HepG2 (cell line): ENCODE data around the gene ECE2. TPM values are rescaled to one million over a fixed set of nuclear protein-coding genes. Genes with fewer than 3 reads are reported as not detected.

Source experiments
- ATAC-seq: fragments of 200-7000 bp; cut with Tn5 transposase; 3 replicates; pipeline ENCODE4 v1.9.1; 2020; ENCODE audit warnings: mild to moderate bottlenecking, moderate library complexity
- BruUV-seq: library from RNA; stranded (reverse); fragments of 400-500 nt; replicated peaks from 2 replicates; lab custom pipeline; 2021; lab: Mats Ljungman, UMichigan
- CTCF ChIA-PET: fragments of 300-600 bp; formaldehyde crosslinking; extraction: SDS; loops from one replicate; lab custom pipeline; 2021; ENCODE audit warnings: low total read pairs, inconsistent platforms, low intra/inter-chr PET ratio; lab: Yijun Ruan, JAX
- POLR2A ChIA-PET: fragments of 350-600 bp; sonication (Branson Sonifier 250); formaldehyde crosslinking; loops from one replicate; lab custom pipeline; 2020; ENCODE audit warnings: antibody characterized with exemption, inconsistent platforms; lab: Yijun Ruan, JAX
- DNase-seq: peaks from one replicate; pipeline ENCODE4 v3.0.0-alpha.2; 2015; ENCODE audit warnings: low spot score
- FAIRE-seq: peaks from 3 replicates; lab custom pipeline; 2011; peaks lifted over from hg19 to GRCh38; lab: Jason Lieb, UNC
- H2AFZ ChIP-seq: one replicate; pipeline ENCODE4 v1.6.1; 2011; ENCODE audit warnings: low read length, inconsistent platforms
- H3K27ac ChIP-seq: fragments of 300-600 bp; 3 replicates; pipeline ENCODE4 v1.8.0; 2011; ENCODE audit warnings: mixed run types, mild to moderate bottlenecking, mixed read lengths, low read length, inconsistent platforms; ENCODE audit not compliant: insufficient read depth; ENCODE audit errors: extremely low read length
- H3K27me3 ChIP-seq, 2 experiments: fragments of 200-600 bp in 1 of 2; 2 replicates in 1 of 2; 3 replicates in 1 of 2; pipeline versions ENCODE4 v1.6.0 to v1.8.0; 2011; ENCODE audit warnings: low read length in 2 of 2, mild to moderate bottlenecking in 2 of 2, moderate library complexity in 2 of 2, inconsistent platforms in 1 of 2; ENCODE audit not compliant: insufficient read depth in 2 of 2, control insufficient read depth in 1 of 2
- H3K36me3 ChIP-seq, 2 experiments: fragments of 200-600 bp in 1 of 2; replicated peaks in 1 of 2; 2 replicates in 1 of 2; 3 replicates in 1 of 2; pipeline versions ENCODE4 v1.5.1 to v1.8.0; 2011; ENCODE audit warnings: low read length in 2 of 2, inconsistent platforms in 1 of 2; ENCODE audit not compliant: insufficient read depth in 2 of 2, control insufficient read depth in 1 of 2
- H3K4me1 ChIP-seq: 2 replicates; pipeline ENCODE4 v1.5.1; 2012; ENCODE audit warnings: low read length, inconsistent platforms; ENCODE audit not compliant: insufficient read depth
- H3K4me2 ChIP-seq: 2 replicates; pipeline ENCODE4 v1.6.0; 2011; ENCODE audit warnings: low read depth, low read length, inconsistent platforms
- H3K4me3 ChIP-seq, 3 experiments: fragments of 200-600 bp in 1 of 3; sonication (generic), shearing (Covaris generic) in 1 of 3; replicated peaks in 1 of 3; 2 replicates each; pipeline ENCODE4 v1.5.1; 2011 to 2016; ENCODE audit warnings: low read length in 3 of 3, inconsistent platforms in 2 of 3, low read depth in 2 of 3, mild to moderate bottlenecking in 2 of 3, control low read depth in 1 of 3, mixed read lengths in 1 of 3; ENCODE audit not compliant: insufficient read depth in 1 of 3
- H3K79me2 ChIP-seq: one replicate; pipeline ENCODE4 v1.6.1; 2011; ENCODE audit warnings: low read length, inconsistent platforms; ENCODE audit not compliant: insufficient read depth
- H3K9ac ChIP-seq: 2 replicates; pipeline ENCODE4 v1.6.0; 2011; ENCODE audit warnings: mild to moderate bottlenecking, low read depth, low read length, inconsistent platforms; ENCODE audit not compliant: insufficient read depth
- H3K9me3 ChIP-seq: 2 replicates; pipeline ENCODE4 v1.5.1; 2012; ENCODE audit warnings: mild to moderate bottlenecking, low read length
- H4K20me1 ChIP-seq: 2 replicates; pipeline ENCODE4 v1.6.0; 2011; ENCODE audit warnings: inconsistent platforms, mild to moderate bottlenecking, low read length, moderate library complexity; ENCODE audit not compliant: insufficient read depth
- KAT8 ChIP-seq: IDR thresholded peaks from 2 replicates; pipeline ENCODE4 v1.6.1; 2016; ENCODE audit warnings: missing genetic modification reagents, missing compliant biosample characterization
- MBD4 ChIP-seq: IDR thresholded peaks from 2 replicates; pipeline ENCODE4 v1.6.1; 2012; ENCODE audit warnings: low read length, inconsistent platforms, borderline replicate concordance
- PHF8 ChIP-seq: sonication (generic); formaldehyde crosslinking; IDR thresholded peaks from 2 replicates; pipeline ENCODE4 v1.5.0; 2020; ENCODE audit warnings: missing genetic modification reagents
- ZMAT3 ChIP-seq: sonication (generic); formaldehyde crosslinking; conservative IDR thresholded peaks from 2 replicates; pipeline ENCODE4 v1.7.0; 2021; ENCODE audit warnings: missing genetic modification reagents
- ZNF564 ChIP-seq: sonication (generic); formaldehyde crosslinking; IDR thresholded peaks from 2 replicates; pipeline ENCODE4 v1.8.1; 2023; ENCODE audit warnings: mild to moderate bottlenecking, missing genetic modification reagents
- WGBS: methylation state at CpG from one replicate; pipeline ENCODE4 v1.1.6; 2017; ENCODE audit warnings: low lambda C conversion rate; 5-methylcytosine and 5-hydroxymethylcytosine counted together
- in situ Hi-C: cut with HindIII; loops from 2 replicates; pipeline ENCODE4 v1.10.0; 2017; ENCODE audit warnings: low pct_unique_long_range_greater_than_20kb; ENCODE audit not compliant: extremely low pct_ligation_motif_present
- intact Hi-C: fragments of 100-400 bp; cut with micrococcal nuclease; formaldehyde crosslinking; loops from one replicate; pipeline ENCODE4 v1.10.0; 2022; ENCODE audit not compliant: unreplicated experiment
- polyA plus RNA-seq, 8 experiments: library from polyadenylated mRNA; depleted of rRNA in 3 of 8; stranded (reverse) in 7 of 8; unstranded in 1 of 8; fragments of >200 nt; fragmentation: Illumina TruSeq in 4 of 8; extraction: Trizol in 4 of 8; gene quantifications; 2 replicates each; pipeline versions ENCODE4 v1.2.1 to v1.2.3, GENCODE V29; 2011 to 2016; ENCODE audit warnings: low read depth in 4 of 8, missing spikeins in 1 of 8, mixed read lengths in 1 of 8; ENCODE audit not compliant: insufficient read depth in 1 of 8
- total RNA-seq, 5 experiments: library from RNA; depleted of rRNA; stranded (reverse); fragments of >200 nt; fragmentation: Illumina TruSeq; extraction: Trizol; gene quantifications; 2 replicates each; pipeline ENCODE4 v1.2.3, GENCODE V29; 2016; ENCODE audit warnings: low read depth in 1 of 5
- TF ChIP-seq, protein P1 (sequence below): sonication (generic); formaldehyde crosslinking; IDR thresholded peaks from 2 replicates; pipeline ENCODE4 v1.4.0; 2020; ENCODE audit warnings: missing genetic modification reagents

Gene ECE2
- total and polyA plus RNA-seq, 2 of the 13 experiments (the other 11 are each of a cell fraction or from before 2014, with no cell fraction given): not detected

DNA sequence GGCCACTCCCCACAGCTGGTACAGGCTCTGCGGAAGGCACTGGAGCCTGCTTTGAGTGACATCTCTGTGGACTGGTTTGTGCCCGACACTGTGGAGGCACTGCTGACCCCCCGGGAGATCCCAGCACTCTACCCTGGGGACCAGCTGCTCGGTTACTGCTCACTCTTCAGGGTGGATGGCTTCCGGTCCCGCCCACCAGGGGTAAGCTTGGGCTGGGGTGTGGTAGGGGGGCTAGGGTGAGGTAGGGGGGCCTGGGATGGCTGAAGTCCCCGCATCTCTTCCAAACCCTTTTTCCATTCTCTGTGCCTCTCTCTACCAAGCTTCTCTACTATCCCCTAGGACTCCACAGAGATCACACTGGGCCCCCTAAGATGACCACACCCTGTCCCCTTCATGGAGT is 38.6 kb upstream of the ECE2 start:
- ATAC-seq: no peak
- no peak for DNase-seq
- no peak for TF ChIP-seq ZNF564 (CRISPR knock-in tag)
- Histone ChIP-seq H3K79me2 (no peaks in the 10 kb centered on the region), H3K36me3 (peaks cover 0 to 2% of the 10 kb centered on the region in 2 experiments; a peak in 1 of 5 replicates), H4K20me1 (peaks cover 4% of the 10 kb centered on the region), H3K4me2 (no peak overlapping the region), H3K27me3 (peaks cover 10 to 67% of the 10 kb centered on the region in 2 experiments; a peak in 4 of 5 replicates), H3K9me3 (no peaks in the 10 kb centered on the region), H3K27ac (no peak overlapping the region), H2AFZ (no peak overlapping the region), H3K4me3 (no peak overlapping the region), H3K4me1 (peaks cover 15% of the 10 kb centered on the region), H3K9ac (no peak overlapping the region)
- CTCF ChIA-PET: no interaction called here
- BruUV-seq: no TSS peak
- POLR2A ChIA-PET: no interaction called here
- intact Hi-C loops: no loop called here
- WGBS: 0% methylated on average over 1 of the region's 7 CpGs
- in situ Hi-C loops: no loop called here
- FAIRE-seq: no peak

DNA sequence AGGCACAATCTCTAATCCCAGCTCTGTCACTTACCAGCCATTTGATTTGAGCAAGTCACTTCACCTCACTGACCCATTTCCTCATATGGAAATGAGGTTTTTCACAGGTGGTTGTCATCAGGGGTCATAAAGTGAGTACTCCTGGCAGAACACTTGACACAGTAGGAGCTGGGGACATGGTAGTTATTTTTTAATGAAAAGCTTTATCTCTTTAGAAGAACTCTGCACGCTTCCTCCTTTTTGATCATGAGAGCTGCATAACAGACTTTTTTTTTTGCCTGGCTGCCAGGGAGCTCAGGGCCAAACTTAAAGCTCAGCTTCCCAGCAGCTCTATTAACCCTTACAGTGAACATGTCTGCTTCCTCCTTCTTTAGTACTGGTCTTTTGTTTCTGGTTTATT is 38.0 kb upstream of the ECE2 start:
- Histone ChIP-seq H3K27me3 (peaks cover 10 to 61% of the 10 kb centered on the region in 2 experiments; a peak in 4 of 5 replicates), H3K36me3 (peaks cover 1 to 8% of the 10 kb centered on the region in 2 experiments; a peak in 4 of 5 replicates), H2AFZ (no peak overlapping the region), H3K27ac (no peak overlapping the region), H4K20me1 (peaks cover 4% of the 10 kb centered on the region), H3K4me3 (no peak overlapping the region), H3K4me1 (peaks cover 21% of the 10 kb centered on the region), H3K79me2 (no peaks in the 10 kb centered on the region), H3K9me3 (no peaks in the 10 kb centered on the region), H3K9ac (no peak overlapping the region), H3K4me2 (no peak overlapping the region)
- DNase-seq: no peak
- in situ Hi-C loops (no loop called here), intact Hi-C loops (no loop called here)
- WGBS: 4% methylated on average over 1 of the region's 1 CpG
- TF ChIP-seq ZMAT3 (CRISPR knock-in tag) (no peak), PHF8 (CRISPR knock-in tag) (no peak), KAT8 (CRISPR knock-in tag) (no peak), MBD4 (no peak)
- TF ChIP-seq, protein P1, sequence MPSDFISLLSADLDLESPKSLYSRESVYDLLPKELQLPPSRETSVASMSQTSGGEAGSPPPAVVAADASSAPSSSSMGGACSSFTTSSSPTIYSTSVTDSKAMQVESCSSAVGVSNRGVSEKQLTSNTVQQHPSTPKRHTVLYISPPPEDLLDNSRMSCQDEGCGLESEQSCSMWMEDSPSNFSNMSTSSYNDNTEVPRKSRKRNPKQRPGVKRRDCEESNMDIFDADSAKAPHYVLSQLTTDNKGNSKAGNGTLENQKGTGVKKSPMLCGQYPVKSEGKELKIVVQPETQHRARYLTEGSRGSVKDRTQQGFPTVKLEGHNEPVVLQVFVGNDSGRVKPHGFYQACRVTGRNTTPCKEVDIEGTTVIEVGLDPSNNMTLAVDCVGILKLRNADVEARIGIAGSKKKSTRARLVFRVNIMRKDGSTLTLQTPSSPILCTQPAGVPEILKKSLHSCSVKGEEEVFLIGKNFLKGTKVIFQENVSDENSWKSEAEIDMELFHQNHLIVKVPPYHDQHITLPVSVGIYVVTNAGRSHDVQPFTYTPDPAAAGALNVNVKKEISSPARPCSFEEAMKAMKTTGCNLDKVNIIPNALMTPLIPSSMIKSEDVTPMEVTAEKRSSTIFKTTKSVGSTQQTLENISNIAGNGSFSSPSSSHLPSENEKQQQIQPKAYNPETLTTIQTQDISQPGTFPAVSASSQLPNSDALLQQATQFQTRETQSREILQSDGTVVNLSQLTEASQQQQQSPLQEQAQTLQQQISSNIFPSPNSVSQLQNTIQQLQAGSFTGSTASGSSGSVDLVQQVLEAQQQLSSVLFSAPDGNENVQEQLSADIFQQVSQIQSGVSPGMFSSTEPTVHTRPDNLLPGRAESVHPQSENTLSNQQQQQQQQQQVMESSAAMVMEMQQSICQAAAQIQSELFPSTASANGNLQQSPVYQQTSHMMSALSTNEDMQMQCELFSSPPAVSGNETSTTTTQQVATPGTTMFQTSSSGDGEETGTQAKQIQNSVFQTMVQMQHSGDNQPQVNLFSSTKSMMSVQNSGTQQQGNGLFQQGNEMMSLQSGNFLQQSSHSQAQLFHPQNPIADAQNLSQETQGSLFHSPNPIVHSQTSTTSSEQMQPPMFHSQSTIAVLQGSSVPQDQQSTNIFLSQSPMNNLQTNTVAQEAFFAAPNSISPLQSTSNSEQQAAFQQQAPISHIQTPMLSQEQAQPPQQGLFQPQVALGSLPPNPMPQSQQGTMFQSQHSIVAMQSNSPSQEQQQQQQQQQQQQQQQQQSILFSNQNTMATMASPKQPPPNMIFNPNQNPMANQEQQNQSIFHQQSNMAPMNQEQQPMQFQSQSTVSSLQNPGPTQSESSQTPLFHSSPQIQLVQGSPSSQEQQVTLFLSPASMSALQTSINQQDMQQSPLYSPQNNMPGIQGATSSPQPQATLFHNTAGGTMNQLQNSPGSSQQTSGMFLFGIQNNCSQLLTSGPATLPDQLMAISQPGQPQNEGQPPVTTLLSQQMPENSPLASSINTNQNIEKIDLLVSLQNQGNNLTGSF (CRISPR knock-in tag): no peak
- CTCF ChIA-PET: no interaction called here
- FAIRE-seq: no peak
- no TSS peak for BruUV-seq
- POLR2A ChIA-PET: no interaction called here
- ATAC-seq: no peak
